ENCODE data around the gene DNAH12.

The DNAH12 gene

GRCh38 chr3:57544181-57545125 lies at the start of gene DNAH12:
Gene DNAH12 (minus strand): TSS chr3:57544344. CDS start chr3:57542870, 1,474 bp downstream.
- peak; percentile 71 for DNase-seq

GRCh38 chr3:57592306-57592705 lies 48.2 kb upstream of the DNAH12 start:
- DNase-seq: no peak

GRCh38 chr3:57587905-57588304 lies 43.8 kb upstream of the DNAH12 start:
- no peak for DNase-seq

GRCh38 chr3:57586778-57587177 lies 42.6 kb upstream of the DNAH12 start:
- no peak for DNase-seq

GRCh38 chr3:57583544-57583943 lies 39.4 kb upstream of the DNAH12 start:
- DNase-seq: no peak

GRCh38 chr3:57582474-57583168 lies 38.5 kb upstream of the DNAH12 start:
- DNase-seq: peak; percentile 4

GRCh38 chr3:57577801-57578200 lies 33.7 kb upstream of the DNAH12 start:
- DNase-seq: no peak

- DNase-seq: no peak
Observed at GRCh38 chr3:57575966-57576626, 32.0 kb upstream of the DNAH12 start.

- no peak for DNase-seq
Observed at GRCh38 chr3:57572096-57572495, 28.0 kb upstream of the DNAH12 start.

GRCh38 chr3:57570878-57571277 lies 26.7 kb upstream of the DNAH12 start:
- no peak for DNase-seq

GRCh38 chr3:57569859-57570450 lies 25.8 kb upstream of the DNAH12 start:
- DNase-seq: no peak

- DNase-seq: no peak
Observed at GRCh38 chr3:57559526-57559925, 15.4 kb upstream of the DNAH12 start.

- DNase-seq: no peak
Observed at GRCh38 chr3:57557085-57557537, 13.0 kb upstream of the DNAH12 start.

- DNase-seq: no peak
Observed at GRCh38 chr3:57556459-57557084, 12.4 kb upstream of the DNAH12 start.

GRCh38 chr3:57555738-57556458 lies 11.8 kb upstream of the DNAH12 start, which contains the start of gene PDE12:
Gene PDE12 (plus strand): TSS chr3:57556274. CDS start chr3:57556380, 106 bp downstream.
- DNase-seq: peak; percentile 81

GRCh38 chr3:57555306-57555705 lies 11.2 kb upstream of the DNAH12 start:
- DNase-seq: no peak

GRCh38 chr3:57546616-57547015 lies 2.5 kb upstream of the DNAH12 start:
- no peak for DNase-seq

- DNase-seq: no peak
Observed at GRCh38 chr3:57545636-57546268, 1.6 kb upstream of the DNAH12 start.

- DNase-seq: no peak
Observed at GRCh38 chr3:57538465-57538864, 5.7 kb downstream of the DNAH12 start.

GRCh38 chr3:57530071-57530608 lies 14.0 kb downstream of the DNAH12 start:
- DNase-seq: no peak
